ENCODE measurements around the gene CCDC8.
"Not testable (repeated sequence)": the region's sequence is repeated elsewhere in the genome, so short reads cannot be mapped to it uniquely, and the experiment has no call there.

CCDC8 gene

GRCh38 chr19:46380690-46381089 is 32.7 kb downstream of the CCDC8 start:
- DNase-seq (ENCODE audit: low read depth): no peak

GRCh38 chr19:46378268-46378667 is 35.1 kb downstream of the CCDC8 start:
- no peak for DNase-seq (ENCODE audit: low read depth)

GRCh38 chr19:46376241-46377153 is 36.9 kb downstream of the CCDC8 start:
- DNase-seq (ENCODE audit: low read depth): no peak

- DNase-seq (ENCODE audit: low read depth): not testable (repeated sequence)
Observed at GRCh38 chr19:46375476-46376067, 37.8 kb downstream of the CCDC8 start.

GRCh38 chr19:46374536-46375475 is 38.6 kb downstream of the CCDC8 start:
- no peak for DNase-seq (ENCODE audit: low read depth)

- DNase-seq (ENCODE audit: low read depth): no peak
Observed at GRCh38 chr19:46373491-46374359, 39.6 kb downstream of the CCDC8 start.

- DNase-seq (ENCODE audit: low read depth): no peak
Observed at GRCh38 chr19:46372901-46373490, 40.4 kb downstream of the CCDC8 start.

GRCh38 chr19:46371371-46371901 is 41.9 kb downstream of the CCDC8 start:
- no peak for DNase-seq (ENCODE audit: low read depth)

- no peak for DNase-seq (ENCODE audit: low read depth)
Observed at GRCh38 chr19:46369817-46370216, 43.5 kb downstream of the CCDC8 start.

GRCh38 chr19:46368116-46368515 is 45.2 kb downstream of the CCDC8 start:
- no peak for DNase-seq (ENCODE audit: low read depth)

- no peak for DNase-seq (ENCODE audit: low read depth)
Observed at GRCh38 chr19:46367426-46367825, 45.9 kb downstream of the CCDC8 start.

GRCh38 chr19:46366620-46367292 is 46.6 kb downstream of the CCDC8 start:
- no peak for DNase-seq (ENCODE audit: low read depth)

- no peak for DNase-seq (ENCODE audit: low read depth)
Observed at GRCh38 chr19:46365561-46365960, 47.8 kb downstream of the CCDC8 start.

- no peak for DNase-seq (ENCODE audit: low read depth)
Observed at GRCh38 chr19:46364359-46364758, 49.0 kb downstream of the CCDC8 start.

GRCh38 chr19:46361915-46362314 is 51.4 kb downstream of the CCDC8 start:
- DNase-seq (ENCODE audit: low read depth): no peak
